HG02938 (cell line): ENCODE measurements around the gene XPR1.
A peak's percentile ranks its signal among the peaks of the same experiment; 100 is the strongest.

Experiments
- ATAC-seq: cut with Tn5 transposase; IDR thresholded peaks from one replicate; pipeline ENCODE4 v1.9.1; 2021; ENCODE audit warnings: mild to moderate bottlenecking, moderate library complexity; ENCODE audit not compliant: unreplicated experiment

XPR1 gene

GRCh38 chr1:180614730-180615129 is 17.1 kb upstream of the XPR1 start:
- ATAC-seq: no peak

- no peak for ATAC-seq
Measured at GRCh38 chr1:180615493-180616290, 16.1 kb upstream of the XPR1 start.

GRCh38 chr1:180616439-180616838 is 15.4 kb upstream of the XPR1 start:
- ATAC-seq: no peak

- no peak for ATAC-seq
Measured at GRCh38 chr1:180617774-180618395, 13.9 kb upstream of the XPR1 start.

- ATAC-seq: no peak
Measured at GRCh38 chr1:180620581-180620980, 11.2 kb upstream of the XPR1 start.

GRCh38 chr1:180622658-180623508 is 8.9 kb upstream of the XPR1 start:
- no peak for ATAC-seq

GRCh38 chr1:180623579-180624347 is 8.1 kb upstream of the XPR1 start:
- ATAC-seq: no peak

GRCh38 chr1:180626711-180627110 is 5.1 kb upstream of the XPR1 start:
- no peak for ATAC-seq

GRCh38 chr1:180627411-180627810 is 4.4 kb upstream of the XPR1 start:
- ATAC-seq: no peak

GRCh38 chr1:180628646-180629045 is 3.2 kb upstream of the XPR1 start:
- ATAC-seq: no peak

GRCh38 chr1:180630408-180631193 is 1.2 kb upstream of the XPR1 start:
- ATAC-seq: no peak

GRCh38 chr1:180631194-180631765 is 542 bp upstream of the XPR1 start:
- ATAC-seq: no peak

GRCh38 chr1:180632326-180633056 is 669 bp downstream of the XPR1 start:
- ATAC-seq: peak; percentile 31

GRCh38 chr1:180633057-180634056 is 1.5 kb downstream of the XPR1 start:
- no peak for ATAC-seq

GRCh38 chr1:180636138-180636537 is 4.3 kb downstream of the XPR1 start:
- no peak for ATAC-seq

GRCh38 chr1:180639871-180640270 is 8.0 kb downstream of the XPR1 start:
- no peak for ATAC-seq

- no peak for ATAC-seq
Measured at GRCh38 chr1:180640531-180640949, 8.7 kb downstream of the XPR1 start.

- no peak for ATAC-seq
Measured at GRCh38 chr1:180641662-180642061, 9.8 kb downstream of the XPR1 start.
